H7 (cell line): Measurements from ENCODE around the gene CYREN. TPM values are rescaled to one million over a fixed set of nuclear protein-coding genes. Genes with fewer than 3 reads are reported as not detected.

Source experiments
- DNase-seq: peaks from one replicate; pipeline ENCODE4 v3.0.0; 2012
- H3K27me3 ChIP-seq: 2 replicates; pipeline ENCODE4 v1.6.0; 2011; ENCODE audit warnings: mild to moderate bottlenecking, low read length; ENCODE audit not compliant: control insufficient read depth, insufficient read depth
- H3K36me3 ChIP-seq: replicated peaks from 2 replicates; pipeline ENCODE4 v1.5.1; 2011; ENCODE audit warnings: low read length; ENCODE audit not compliant: control insufficient read depth, insufficient read depth
- H3K4me3 ChIP-seq: 2 replicates; pipeline ENCODE4 v1.5.1; 2011; ENCODE audit warnings: low read depth, mild to moderate bottlenecking, control low read depth, low read length, moderate library complexity; ENCODE audit not compliant: insufficient read depth
- total RNA-seq: library from RNA; depleted of rRNA; stranded (reverse); fragments of >200 nt; shearing (Covaris generic); gene quantifications from 2 replicates; pipeline ENCODE4 v1.2.3, GENCODE V29; 2014

CYREN gene
- total RNA-seq, 1 experiment from 2014 or later: 41.1 TPM

- peak; percentile 54 for DNase-seq
- peaks cover 36% of the 10 kb centered on the region for H3K36me3 ChIP-seq
Observed at GRCh38 chr7:135164357-135165061, 6.0 kb downstream of the CYREN start.

GRCh38 chr7:135162382-135163001 lies 8.0 kb downstream of the CYREN start:
- Histone ChIP-seq H3K36me3 (peaks cover 24% of the 10 kb centered on the region), H3K4me3 (no peak overlapping the region), H3K27me3 (no peaks in the 10 kb centered on the region)
- DNase-seq: no peak

More at GRCh38 chr7:135164357-135165061, 6.0 kb downstream of the CYREN start:
- no peak overlapping the region for H3K4me3 ChIP-seq
- H3K27me3 ChIP-seq: no peaks in the 10 kb centered on the region

GRCh38 chr7:135161669-135162068 lies 8.8 kb downstream of the CYREN start:
- peak; percentile 4 for DNase-seq
- Histone ChIP-seq H3K36me3 (peaks cover 16% of the 10 kb centered on the region), H3K27me3 (no peaks in the 10 kb centered on the region), H3K4me3 (no peak overlapping the region)

- DNase-seq: peak; percentile 10
- no peaks in the 10 kb centered on the region for H3K27me3 ChIP-seq
- H3K4me3 ChIP-seq: no peak overlapping the region
- peaks cover 10% of the 10 kb centered on the region for H3K36me3 ChIP-seq
Observed at GRCh38 chr7:135160858-135161653, 9.5 kb downstream of the CYREN start.

GRCh38 chr7:135160098-135160857 lies 10.2 kb downstream of the CYREN start:
- DNase-seq: peak; percentile 2
- H3K36me3 ChIP-seq: peaks cover 3% of the 10 kb centered on the region
- no peak overlapping the region for H3K4me3 ChIP-seq
- H3K27me3 ChIP-seq: no peaks in the 10 kb centered on the region

GRCh38 chr7:135159359-135160085 lies 11.0 kb downstream of the CYREN start:
- Histone ChIP-seq H3K4me3 (no peak overlapping the region), H3K27me3 (no peaks in the 10 kb centered on the region), H3K36me3 (no peaks in the 10 kb centered on the region; the same call in none of the 2 replicates)
- peak; percentile 4 for DNase-seq

GRCh38 chr7:135158874-135159273 lies 11.6 kb downstream of the CYREN start:
- Histone ChIP-seq H3K36me3 (no peaks in the 10 kb centered on the region; the same call in none of the 2 replicates), H3K4me3 (no peak overlapping the region), H3K27me3 (no peaks in the 10 kb centered on the region)
- DNase-seq: peak; percentile 4

- no peak overlapping the region for H3K4me3 ChIP-seq
- DNase-seq: no peak
- no peaks in the 10 kb centered on the region; the same call in 1 of the 2 replicates for H3K36me3 ChIP-seq
- H3K27me3 ChIP-seq: no peaks in the 10 kb centered on the region
Observed at GRCh38 chr7:135158141-135158655, 12.3 kb downstream of the CYREN start.

- no peak for DNase-seq
- no peak overlapping the region for H3K4me3 ChIP-seq
Observed at GRCh38 chr7:135156290-135156689, 14.2 kb downstream of the CYREN start.

GRCh38 chr7:135154734-135155133 lies 15.8 kb downstream of the CYREN start:
- DNase-seq: no peak
- no peak overlapping the region for H3K4me3 ChIP-seq
- H3K36me3 ChIP-seq: no peaks in the 10 kb centered on the region; the same call in 1 of the 2 replicates
- H3K27me3 ChIP-seq: no peaks in the 10 kb centered on the region

More at GRCh38 chr7:135156290-135156689, 14.2 kb downstream of the CYREN start:
- Histone ChIP-seq H3K27me3 (no peaks in the 10 kb centered on the region), H3K36me3 (no peaks in the 10 kb centered on the region; the same call in 1 of the 2 replicates)

- no peak for DNase-seq
- Histone ChIP-seq H3K27me3 (no peaks in the 10 kb centered on the region), H3K36me3 (no peaks in the 10 kb centered on the region; the same call in 1 of the 2 replicates), H3K4me3 (no peak overlapping the region)
Observed at GRCh38 chr7:135152442-135152841, 18.1 kb downstream of the CYREN start.

- no peak for DNase-seq
- H3K27me3 ChIP-seq: no peaks in the 10 kb centered on the region
Observed at GRCh38 chr7:135151533-135151932, 19.0 kb downstream of the CYREN start.

GRCh38 chr7:135151132-135151531 lies 19.4 kb downstream of the CYREN start:
- no peaks in the 10 kb centered on the region for H3K27me3 ChIP-seq
- DNase-seq: no peak
- no peak overlapping the region for H3K4me3 ChIP-seq
- H3K36me3 ChIP-seq: no peaks in the 10 kb centered on the region

More at GRCh38 chr7:135151533-135151932, 19.0 kb downstream of the CYREN start:
- Histone ChIP-seq H3K36me3 (no peaks in the 10 kb centered on the region), H3K4me3 (no peak overlapping the region)
